HEK293T (cell line): Measurements from ENCODE around the gene DNAH7.
A peak's percentile ranks its signal among the peaks of the same experiment; 100 is the strongest.

ENCODE experiments used
- CTCF ChIA-PET: fragments of 350-600 bp; formaldehyde crosslinking; extraction: SDS; loops from one replicate; lab custom pipeline; 2021; ENCODE audit warnings: antibody characterized with exemption, inconsistent platforms; lab: Yijun Ruan, JAX
- POLR2A ChIA-PET: fragments of 350-600 bp; formaldehyde crosslinking; extraction: SDS; loops from one replicate; lab custom pipeline; 2020; ENCODE audit warnings: antibody characterized with exemption, inconsistent platforms; lab: Yijun Ruan, JAX
- DNase-seq: peaks from one replicate; pipeline ENCODE4 v3.0.0; 2012; ENCODE audit warnings: mixed read lengths; ENCODE audit errors: extremely low spot score
- ARNT ChIP-seq: fragments of 450-650 bp; IDR thresholded peaks from 2 replicates; pipeline ENCODE4 v1.6.1; 2017; ENCODE audit warnings: mild to moderate bottlenecking
- BHLHE40 ChIP-seq: fragments of 450-650 bp; IDR thresholded peaks from 2 replicates; pipeline ENCODE4 v1.6.1; 2016; ENCODE audit warnings: mild to moderate bottlenecking, moderate library complexity, borderline replicate concordance
- CTBP1 ChIP-seq: fragments of 450-650 bp; IDR thresholded peaks from 2 replicates; pipeline ENCODE4 v1.6.1; 2016; ENCODE audit warnings: borderline replicate concordance
- ELF4 ChIP-seq: fragments of 450-650 bp; IDR thresholded peaks from 2 replicates; pipeline ENCODE4 v1.6.1; 2017; ENCODE audit warnings: antibody characterized with exemption
- FOXA1 ChIP-seq: fragments of 450-650 bp; IDR thresholded peaks from 2 replicates; pipeline ENCODE4 v1.6.1; 2016; ENCODE audit warnings: mild to moderate bottlenecking
- FOXK2 ChIP-seq: fragments of 450-650 bp; IDR thresholded peaks from 2 replicates; pipeline ENCODE4 v1.6.1; 2016; ENCODE audit warnings: mild to moderate bottlenecking
- FOXM1 ChIP-seq: fragments of 450-650 bp; IDR thresholded peaks from 2 replicates; pipeline ENCODE4 v1.6.1; 2017; ENCODE audit warnings: mild to moderate bottlenecking, borderline replicate concordance
- HDGF ChIP-seq: fragments of 450-650 bp; IDR thresholded peaks from 2 replicates; pipeline ENCODE4 v1.6.1; 2017; ENCODE audit warnings: antibody characterized with exemption, borderline replicate concordance
- L3MBTL2 ChIP-seq: fragments of 450-650 bp; conservative IDR thresholded peaks from 2 replicates; pipeline ENCODE4 v1.6.1; 2016; ENCODE audit warnings: mild to moderate bottlenecking
- LEF1 ChIP-seq: fragments of 450-650 bp; IDR thresholded peaks from 2 replicates; pipeline ENCODE4 v1.6.1; 2017; ENCODE audit warnings: mild to moderate bottlenecking, borderline replicate concordance
- NFRKB ChIP-seq: fragments of 450-650 bp; IDR thresholded peaks from 2 replicates; pipeline ENCODE4 v1.6.1; 2016; ENCODE audit warnings: mild to moderate bottlenecking, moderate library complexity
- SP1 ChIP-seq: fragments of 450-650 bp; IDR thresholded peaks from 2 replicates; pipeline ENCODE4 v1.6.1; 2017
- SUZ12 ChIP-seq: fragments of 450-650 bp; IDR thresholded peaks from 2 replicates; pipeline ENCODE4 v1.6.1; 2016; ENCODE audit warnings: mild to moderate bottlenecking
- TARDBP ChIP-seq: fragments of 450-650 bp; IDR thresholded peaks from 2 replicates; pipeline ENCODE4 v1.6.1; 2016
- ZNF384 ChIP-seq: fragments of 450-650 bp; IDR thresholded peaks from 2 replicates; pipeline ENCODE4 v1.6.1; 2016
- TF ChIP-seq, protein P1 (sequence below): fragments of 450-650 bp; IDR thresholded peaks from 2 replicates; pipeline ENCODE4 v1.6.1; 2016

Gene DNAH7

GRCh38 chr2:196068271-196069209, at the start of gene DNAH7:
Gene DNAH7 (minus strand): TSS chr2:196068837. CDS start chr2:196068711, 126 bp downstream.
- ChIA-PET POLR2A (interaction anchor here (1.0 to 1.2 kb wide), 2 partner anchors 9 to 412 kb away, joined by 3 to 4 read pairs; partner anchors contain the start of gene SLC39A10), CTCF (interaction anchor here (1.0 to 2.2 kb wide), 3 partner anchors 8 to 267 kb away, joined by 3 to 7 read pairs (median 3); no protein-coding TSS in a partner anchor)
- DNase-seq = peak; percentile 86
- TF ChIP-seq FOXA1 (no peak), ARNT (no peak), SP1 (no peak), FOXK2 (no peak), ZNF384 (no peak), FOXM1 (peak; percentile 64), BHLHE40 (no peak), SUZ12 (no peak), HDGF (no peak), NFRKB (no peak), LEF1 (no peak), L3MBTL2 (peak; percentile 90), CTBP1 (no peak), TARDBP (no peak), ELF4 (peak; percentile 80)
- TF ChIP-seq, protein P1, sequence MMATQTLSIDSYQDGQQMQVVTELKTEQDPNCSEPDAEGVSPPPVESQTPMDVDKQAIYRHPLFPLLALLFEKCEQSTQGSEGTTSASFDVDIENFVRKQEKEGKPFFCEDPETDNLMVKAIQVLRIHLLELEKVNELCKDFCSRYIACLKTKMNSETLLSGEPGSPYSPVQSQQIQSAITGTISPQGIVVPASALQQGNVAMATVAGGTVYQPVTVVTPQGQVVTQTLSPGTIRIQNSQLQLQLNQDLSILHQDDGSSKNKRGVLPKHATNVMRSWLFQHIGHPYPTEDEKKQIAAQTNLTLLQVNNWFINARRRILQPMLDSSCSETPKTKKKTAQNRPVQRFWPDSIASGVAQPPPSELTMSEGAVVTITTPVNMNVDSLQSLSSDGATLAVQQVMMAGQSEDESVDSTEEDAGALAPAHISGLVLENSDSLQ = no peak

GRCh38 chr2:196117214-196117705, 48.6 kb upstream of the DNAH7 start:
- ChIA-PET POLR2A (no interaction called here), CTCF (no interaction called here)
- no peak for DNase-seq
- TF ChIP-seq CTBP1 (no peak), FOXK2 (no peak)

DNA sequence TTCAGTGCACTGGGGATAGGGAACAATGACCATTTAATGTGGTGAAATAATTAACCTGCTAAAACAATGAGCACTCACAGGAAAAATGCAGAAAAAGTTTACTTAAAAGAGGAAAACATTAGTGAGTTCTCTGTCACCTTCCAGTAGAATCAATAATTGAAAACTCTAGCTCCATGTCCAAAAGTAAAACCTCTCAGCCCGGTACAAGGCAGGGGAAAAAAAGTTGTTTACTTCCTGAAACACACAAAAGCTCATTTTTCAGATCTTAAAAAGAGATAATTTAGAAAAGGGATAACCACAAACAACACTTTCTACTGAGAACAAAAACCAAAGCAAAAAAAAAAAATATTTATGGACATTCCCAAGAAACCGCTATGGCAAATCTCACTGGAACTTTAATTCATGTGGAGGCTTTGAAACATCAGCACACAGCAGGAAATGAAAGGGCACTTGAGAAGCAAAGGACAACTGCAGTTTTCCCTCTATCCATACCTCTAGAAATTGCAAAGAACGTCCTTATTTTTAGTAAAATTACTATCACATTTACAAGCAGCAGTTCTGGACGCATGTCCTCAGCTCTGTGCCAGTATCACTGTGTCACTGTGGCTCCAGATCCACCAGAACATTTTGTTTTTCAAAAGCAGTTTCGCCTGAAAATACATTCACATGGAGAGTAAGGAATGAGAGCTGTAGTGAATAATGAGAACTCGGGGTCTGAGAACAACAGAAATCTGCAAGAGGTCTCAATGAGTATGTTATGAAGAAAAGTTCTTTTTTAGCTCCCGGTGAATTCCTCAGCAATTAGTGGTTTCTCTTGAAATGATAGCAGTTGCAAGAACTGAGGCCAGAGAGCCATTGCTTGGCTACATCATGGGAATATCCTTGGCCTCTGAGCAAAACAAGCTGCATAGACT, 44.7 kb upstream of the DNAH7 start:
- CTCF ChIA-PET = interaction anchor here (0.6 to 1.1 kb wide), 2 partner anchors 11 to 741 kb away, joined by 4 read pairs; no protein-coding TSS in a partner anchor
- TF ChIP-seq ELF4 (no peak), ARNT (no peak), HDGF (no peak)
- DNase-seq = no peak
- POLR2A ChIA-PET = interaction anchor here (1.4 kb wide), 1 partner anchor 11 kb away, joined by 3 read pairs; no protein-coding TSS in a partner anchor

GRCh38 chr2:196112418-196113034, 43.9 kb upstream of the DNAH7 start:
- no peak for DNase-seq
- ChIA-PET POLR2A (interaction anchor here (0.7 to 1.4 kb wide), 2 partner anchors 12 to 688 kb away, joined by 3 read pairs; no protein-coding TSS in a partner anchor), CTCF (interaction anchor here (0.6 to 1.1 kb wide), 2 partner anchors 10 to 740 kb away, joined by 4 read pairs; no protein-coding TSS in a partner anchor)
- no peak for TF ChIP-seq ELF4
- TF ChIP-seq ARNT = no peak
- TF ChIP-seq NFRKB = no peak
- TF ChIP-seq LEF1 = no peak
- no peak for TF ChIP-seq FOXM1
- TF ChIP-seq SP1 = no peak
- no peak for TF ChIP-seq TARDBP
- TF ChIP-seq ZNF384 = no peak
- TF ChIP-seq HDGF = no peak
- no peak for TF ChIP-seq CTBP1
- no peak for TF ChIP-seq BHLHE40
- TF ChIP-seq SUZ12 = no peak

DNA sequence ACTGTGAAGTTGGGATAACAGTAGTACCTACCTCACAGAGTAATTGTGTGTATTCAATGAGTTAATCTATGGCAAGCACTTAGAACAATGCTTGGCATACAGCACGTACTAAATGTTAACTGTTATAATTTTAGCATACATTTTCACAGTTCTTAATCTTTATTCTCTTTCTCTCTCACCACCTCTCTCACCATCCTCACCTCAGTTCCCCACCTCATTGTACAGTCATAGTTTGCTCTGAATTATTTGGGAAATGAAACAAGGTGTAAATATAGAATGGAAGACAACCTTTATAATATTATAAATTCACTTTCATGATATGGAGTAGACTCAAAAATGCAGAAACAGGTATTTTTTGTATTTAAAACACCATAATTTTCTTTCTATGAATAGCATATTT, 40.0 kb upstream of the DNAH7 start:
- ChIA-PET POLR2A (no interaction called here), CTCF (no interaction called here)
- TF ChIP-seq ZNF384 (no peak), FOXK2 (no peak), ELF4 (no peak), ARNT (no peak), CTBP1 (no peak), NFRKB (no peak), FOXM1 (no peak), FOXA1 (no peak), SP1 (no peak), HDGF (no peak), LEF1 (no peak), SUZ12 (no peak), BHLHE40 (no peak), L3MBTL2 (no peak)
- TF ChIP-seq, protein P1 = no peak
- DNase-seq = no peak
